Peyer's patch (tissue), 4 donors: ENCODE data around the gene SCP2. TPM values are rescaled to one million over a fixed set of nuclear protein-coding genes. Genes with fewer than 3 reads are reported as not detected.
"Not testable (repeated sequence)": the region's sequence is repeated elsewhere in the genome, so short reads cannot be mapped to it uniquely, and the experiment has no call there.

Experiments
- DNase-seq, 3 donors: peaks; one replicate each; pipeline ENCODE4 v3.0.0-alpha.2; 2017 to 2019
- H3K27ac ChIP-seq, 4 donors: fragments of 200-600 bp; sonication (generic); one replicate each; pipeline ENCODE4 v1.5.1; 2016 to 2019
- H3K27me3 ChIP-seq, 2 donors: fragments of 200-600 bp; sonication (generic); one replicate each; pipeline ENCODE4 v1.5.1; 2019
- H3K36me3 ChIP-seq, 3 donors: fragments of 200-600 bp; sonication (generic); one replicate each; pipeline ENCODE4 v1.5.1; 2016 to 2019
- H3K4me1 ChIP-seq, 4 donors: fragments of 200-600 bp; sonication (generic); one replicate each; pipeline ENCODE4 v1.5.1; 2016 to 2019
- H3K4me3 ChIP-seq, 4 donors: fragments of 200-600 bp; sonication (generic); 1 replicate in 3 of 4; 2 replicates in 1 of 4; pipeline ENCODE4 v1.5.1; 2016 to 2019; ENCODE audit warnings: mild to moderate bottlenecking in 1 of 4
- H3K9me3 ChIP-seq, 4 donors: fragments of 200-600 bp; sonication (generic); one replicate each; pipeline ENCODE4 v1.5.1; 2016 to 2019; ENCODE audit warnings: mild to moderate bottlenecking in 1 of 4
- CTCF ChIP-seq, 6 experiments: fragments of 450-650 bp in 4 of 6; fragments of 200-600 bp in 2 of 6; sonication (generic) in 1 of 6; IDR thresholded peaks; one replicate each; pipeline ENCODE4 v1.5.1; 2017 to 2019; ENCODE audit warnings: antibody characterized with exemption in 6 of 6, mild to moderate bottlenecking in 3 of 6, moderate library complexity in 1 of 6
- POLR2A ChIP-seq, 2 donors: fragments of 450-650 bp; IDR thresholded peaks; one replicate each; pipeline ENCODE4 v1.5.1; 2017; ENCODE audit warnings: antibody characterized with exemption in 2 of 2, mild to moderate bottlenecking in 2 of 2, moderate library complexity in 2 of 2
- total RNA-seq, 4 donors: library from RNA; depleted of rRNA; stranded (reverse); fragments of >200 nt; gene quantifications; one replicate each; pipeline ENCODE4 v1.1.0, GENCODE V29; 2016

Gene SCP2
- total RNA-seq, 4 donors from 2014 or later, result 161 to 402 (median 219) TPM

- no peak for DNase-seq
- no peaks in the 10 kb centered on the region for H3K36me3 ChIP-seq
- H3K4me3 ChIP-seq, result no peak overlapping the region
- no peaks in the 10 kb centered on the region for H3K4me1 ChIP-seq
- no peak for TF ChIP-seq CTCF (IDR thresholded peaks at IDR 0.05)
- no peak for TF ChIP-seq POLR2A (IDR thresholded peaks at IDR 0.05)
- H3K27me3 ChIP-seq, result no peaks in the 10 kb centered on the region
- no peak overlapping the region for H3K27ac ChIP-seq
- no peaks in the 10 kb centered on the region for H3K9me3 ChIP-seq
Measured at GRCh38 chr1:52937433-52938182, 10.5 kb downstream of the SCP2 start.

GRCh38 chr1:52938183-52938451 lies 11.0 kb downstream of the SCP2 start:
- H3K9me3 ChIP-seq, result no peaks in the 10 kb centered on the region
- TF ChIP-seq CTCF (IDR thresholded peaks at IDR 0.05), result no peak
- no peak for TF ChIP-seq POLR2A (IDR thresholded peaks at IDR 0.05)
- H3K36me3 ChIP-seq, result no peaks in the 10 kb centered on the region
- no peaks in the 10 kb centered on the region for H3K4me1 ChIP-seq
- no peak overlapping the region for H3K27ac ChIP-seq
- no peaks in the 10 kb centered on the region for H3K27me3 ChIP-seq
- DNase-seq, result no peak
- no peak overlapping the region for H3K4me3 ChIP-seq

GRCh38 chr1:52943876-52944416 lies 16.9 kb downstream of the SCP2 start:
- H3K4me1 ChIP-seq, result no peaks in the 10 kb centered on the region
- no peak for DNase-seq

GRCh38 chr1:52944566-52944965 lies 17.5 kb downstream of the SCP2 start:
- TF ChIP-seq POLR2A (IDR thresholded peaks at IDR 0.05) (no peak), CTCF (IDR thresholded peaks at IDR 0.05) (no peak)
- H3K36me3 ChIP-seq, result peaks cover 0 to 14% (median 0%) of the 10 kb centered on the region in 3 donors
- H3K27ac ChIP-seq, result no peak overlapping the region
- H3K9me3 ChIP-seq, result no peaks in the 10 kb centered on the region
- H3K4me3 ChIP-seq, result no peak overlapping the region
- H3K27me3 ChIP-seq, result no peaks in the 10 kb centered on the region
- H3K4me1 ChIP-seq, result no peaks in the 10 kb centered on the region
- DNase-seq, result no peak

More at GRCh38 chr1:52943876-52944416, 16.9 kb downstream of the SCP2 start:
- H3K4me3 ChIP-seq, result no peak overlapping the region
- peaks cover 0 to 9% (median 0%) of the 10 kb centered on the region in 3 donors for H3K36me3 ChIP-seq
- TF ChIP-seq POLR2A (IDR thresholded peaks at IDR 0.05) (no peak), CTCF (IDR thresholded peaks at IDR 0.05) (no peak)
- no peak overlapping the region for H3K27ac ChIP-seq
- H3K27me3 ChIP-seq, result no peaks in the 10 kb centered on the region
- no peaks in the 10 kb centered on the region for H3K9me3 ChIP-seq

GRCh38 chr1:52947490-52947889 lies 20.4 kb downstream of the SCP2 start:
- H3K9me3 ChIP-seq, result no peaks in the 10 kb centered on the region
- TF ChIP-seq CTCF (IDR thresholded peaks at IDR 0.05), result no peak
- no peak for TF ChIP-seq POLR2A (IDR thresholded peaks at IDR 0.05)

DNA sequence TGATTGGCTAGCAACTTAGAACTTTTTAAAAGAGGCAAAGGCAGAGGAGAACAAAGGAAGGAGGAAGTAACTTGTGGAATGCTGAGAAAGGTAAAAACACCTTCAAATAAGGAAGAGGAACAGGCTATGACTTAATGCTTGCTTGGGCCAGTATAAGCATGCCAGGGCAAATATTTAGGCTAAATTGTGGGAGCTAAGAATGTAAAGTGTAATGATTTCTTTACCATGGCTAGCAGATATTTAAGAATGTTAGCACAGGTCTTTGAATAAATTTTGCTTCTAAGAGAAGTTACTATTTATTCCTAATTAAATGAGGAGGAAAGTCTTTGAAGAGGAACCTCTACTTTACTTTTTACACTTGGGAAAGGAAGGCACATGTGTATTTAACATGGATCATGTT lies 22.5 kb downstream of the SCP2 start:
- H3K4me3 ChIP-seq, H3K9me3 ChIP-seq, H3K4me1 ChIP-seq, DNase-seq, H3K27ac ChIP-seq, H3K27me3 ChIP-seq: not testable (repeated sequence)
- H3K36me3 ChIP-seq, result peaks cover 0 to 23% (median 0%) of the 10 kb centered on the region in 3 donors

More at GRCh38 chr1:52947490-52947889, 20.4 kb downstream of the SCP2 start:
- Histone ChIP-seq H3K4me1 (no peaks in the 10 kb centered on the region), H3K27ac (no peak overlapping the region), H3K36me3 (peaks cover 0 to 24% (median 0%) of the 10 kb centered on the region in 3 donors), H3K4me3 (no peak overlapping the region), H3K27me3 (no peaks in the 10 kb centered on the region)
- DNase-seq, result no peak
